Renal cortex interstitium (tissue), 11 donors: ENCODE data around the gene MAMDC4. TPM values are rescaled to one million over a fixed set of nuclear protein-coding genes. Genes with fewer than 3 reads are reported as not detected.
"Not testable (repeated sequence)": the region's sequence is repeated elsewhere in the genome, so short reads cannot be mapped to it uniquely, and the experiment has no call there.

ENCODE experiments used
- DNase-seq, 11 donors: peaks; one replicate each; pipeline ENCODE4 v3.0.0-alpha.2; 2013; ENCODE audit warnings: low read depth in 9 of 11, low spot score in 4 of 11; ENCODE audit errors: extremely low read depth in 1 of 11
- polyA plus RNA-seq, 3 donors: library from polyadenylated mRNA; unstranded; fragments of 120-200 nt; gene quantifications; one replicate each; pipeline ENCODE4 v1.2.1, GENCODE V29; 2013; ENCODE audit not compliant: insufficient read length in 3 of 3

MAMDC4 gene
- polyA plus RNA-seq, 3 donors: 4.8 to 10.9 (median 9.9) TPM

DNA sequence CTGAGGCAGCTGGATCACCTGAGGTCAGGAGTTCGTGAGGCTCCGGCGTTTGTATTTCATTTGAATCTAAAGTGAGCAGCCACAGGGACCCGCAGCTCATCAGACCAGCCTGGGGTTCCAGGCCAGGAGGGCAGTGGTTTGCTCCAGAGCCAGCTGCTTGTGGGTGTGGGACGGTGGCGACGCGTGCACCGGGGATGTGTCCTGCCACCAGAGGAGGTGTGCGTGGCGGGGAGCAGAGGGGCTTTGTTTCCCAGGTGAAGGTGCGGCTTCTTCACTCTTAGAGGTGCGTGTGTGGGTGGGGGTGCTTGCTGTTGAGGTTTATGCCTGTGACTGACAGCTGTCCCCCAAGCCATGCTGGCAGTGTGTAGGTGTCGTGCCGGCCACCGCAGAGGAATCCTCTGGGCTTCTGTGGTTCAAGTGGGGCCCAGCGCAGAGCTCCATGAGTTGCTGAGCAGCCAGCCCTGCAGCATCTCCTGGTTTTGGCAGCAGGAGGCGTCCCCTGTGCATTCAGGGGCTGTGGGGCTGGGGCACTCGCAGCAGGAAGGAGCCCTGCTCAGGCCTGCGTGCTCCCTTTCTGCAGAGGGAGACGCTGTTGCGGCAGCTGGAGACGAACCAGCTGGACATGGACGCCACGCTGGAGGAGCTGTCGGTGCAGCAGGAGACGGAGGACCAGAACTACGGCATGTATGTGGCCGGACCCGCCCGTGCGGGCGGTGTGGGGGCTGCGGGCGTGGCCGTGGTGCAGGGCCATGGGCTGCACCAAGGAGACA lies 16.8 kb upstream of the MAMDC4 start:
- DNase-seq: no peak

DNA sequence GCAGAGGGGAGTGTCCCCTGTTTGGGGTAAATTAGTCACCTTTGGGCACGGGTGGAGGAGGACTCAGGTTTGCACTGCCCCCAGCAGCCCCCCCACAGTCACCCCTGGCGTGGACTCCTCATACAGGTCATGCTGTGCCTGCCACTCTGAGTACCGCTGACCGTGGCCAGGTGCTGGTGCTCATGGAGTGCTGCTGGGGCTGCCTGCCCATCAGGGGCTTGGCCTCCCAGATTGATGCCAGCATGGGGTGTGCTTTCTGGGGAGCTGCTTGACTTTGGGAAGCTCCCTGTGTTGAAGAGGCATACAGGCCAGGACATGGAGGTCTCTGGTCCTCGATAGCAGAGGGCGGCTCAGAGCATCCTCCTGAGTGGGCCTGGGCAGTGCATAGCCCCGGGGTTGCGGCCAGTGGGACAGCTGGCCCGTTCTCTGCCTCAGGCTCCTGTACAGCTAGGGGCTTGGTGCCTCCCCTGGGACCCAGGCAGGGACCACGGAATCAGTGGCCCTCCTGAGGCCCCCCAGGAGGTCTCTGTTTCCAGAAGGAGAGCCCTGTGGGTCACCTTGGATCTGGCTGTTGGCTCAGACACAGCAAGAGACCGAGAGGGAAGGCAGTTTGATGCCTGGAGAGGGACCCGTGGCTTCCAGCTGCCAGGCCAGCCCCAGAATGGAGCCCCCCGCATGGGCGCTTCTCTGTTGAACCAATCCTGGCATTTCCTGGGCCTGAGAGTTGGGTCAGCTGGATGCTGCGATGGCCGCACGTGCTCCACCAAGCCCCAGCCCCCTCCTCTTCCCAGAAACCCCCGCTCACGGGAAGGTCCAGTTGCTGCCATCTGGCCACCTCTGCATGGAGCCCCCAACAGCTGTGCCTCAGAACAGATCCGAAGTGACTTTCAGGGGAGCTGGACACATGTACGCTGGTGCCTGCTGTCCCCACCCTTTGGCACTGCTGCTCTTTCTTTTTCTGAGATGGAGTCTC lies 15.9 kb upstream of the MAMDC4 start:
- no peak for DNase-seq

DNA sequence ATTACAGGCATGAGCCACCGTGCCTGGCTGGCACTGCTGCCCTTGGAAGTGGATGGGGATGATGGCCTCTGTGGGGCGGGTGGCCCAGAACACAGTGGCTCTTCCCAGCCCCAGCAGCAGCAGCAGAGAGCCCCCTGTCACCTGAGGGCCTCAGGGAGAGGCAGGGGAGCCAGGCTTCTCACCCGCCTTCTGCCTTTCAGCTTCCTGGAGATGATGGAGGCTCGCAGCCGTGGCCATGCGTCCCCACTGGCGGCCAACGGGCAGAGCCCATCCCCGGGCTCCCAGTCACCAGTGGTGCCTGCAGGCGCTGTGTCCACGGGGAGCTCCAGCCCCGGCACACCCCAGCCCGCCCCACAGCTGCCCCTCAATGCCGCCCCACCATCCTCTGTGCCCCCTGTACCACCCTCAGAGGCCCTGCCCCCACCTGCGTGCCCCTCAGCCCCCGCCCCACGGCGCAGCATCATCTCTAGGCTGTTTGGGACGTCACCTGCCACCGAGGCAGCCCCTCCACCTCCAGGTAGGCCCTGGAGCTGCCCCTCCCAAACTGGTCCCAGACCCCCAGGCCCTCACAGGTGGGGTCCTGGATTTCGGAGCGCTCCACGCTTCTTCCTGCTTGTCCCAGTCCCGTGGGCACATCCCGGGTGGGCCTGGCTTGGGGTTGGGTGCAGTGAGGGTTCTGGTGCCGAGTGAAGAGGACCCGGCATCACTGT lies 14.8 kb upstream of the MAMDC4 start:
- no peak for DNase-seq

DNA sequence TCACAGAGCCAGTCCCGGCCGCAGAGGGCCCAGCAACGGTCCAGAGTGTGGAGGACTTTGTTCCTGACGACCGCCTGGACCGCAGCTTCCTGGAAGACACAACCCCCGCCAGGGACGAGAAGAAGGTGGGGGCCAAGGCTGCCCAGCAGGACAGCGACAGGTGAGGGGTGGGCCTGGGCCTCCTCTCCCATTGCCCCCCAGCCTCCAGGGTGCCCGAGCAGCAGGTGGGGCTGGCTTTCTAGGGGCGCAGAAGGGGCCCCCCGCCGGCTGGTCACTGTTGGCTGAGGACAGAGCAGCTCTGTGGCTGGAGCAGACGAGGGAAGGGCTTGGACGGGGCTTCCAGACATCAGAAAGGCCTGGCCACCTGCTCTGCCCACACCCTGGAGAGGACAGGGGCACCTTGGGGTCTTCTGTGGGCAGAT lies 14.3 kb upstream of the MAMDC4 start:
- not testable (repeated sequence) for DNase-seq

DNA sequence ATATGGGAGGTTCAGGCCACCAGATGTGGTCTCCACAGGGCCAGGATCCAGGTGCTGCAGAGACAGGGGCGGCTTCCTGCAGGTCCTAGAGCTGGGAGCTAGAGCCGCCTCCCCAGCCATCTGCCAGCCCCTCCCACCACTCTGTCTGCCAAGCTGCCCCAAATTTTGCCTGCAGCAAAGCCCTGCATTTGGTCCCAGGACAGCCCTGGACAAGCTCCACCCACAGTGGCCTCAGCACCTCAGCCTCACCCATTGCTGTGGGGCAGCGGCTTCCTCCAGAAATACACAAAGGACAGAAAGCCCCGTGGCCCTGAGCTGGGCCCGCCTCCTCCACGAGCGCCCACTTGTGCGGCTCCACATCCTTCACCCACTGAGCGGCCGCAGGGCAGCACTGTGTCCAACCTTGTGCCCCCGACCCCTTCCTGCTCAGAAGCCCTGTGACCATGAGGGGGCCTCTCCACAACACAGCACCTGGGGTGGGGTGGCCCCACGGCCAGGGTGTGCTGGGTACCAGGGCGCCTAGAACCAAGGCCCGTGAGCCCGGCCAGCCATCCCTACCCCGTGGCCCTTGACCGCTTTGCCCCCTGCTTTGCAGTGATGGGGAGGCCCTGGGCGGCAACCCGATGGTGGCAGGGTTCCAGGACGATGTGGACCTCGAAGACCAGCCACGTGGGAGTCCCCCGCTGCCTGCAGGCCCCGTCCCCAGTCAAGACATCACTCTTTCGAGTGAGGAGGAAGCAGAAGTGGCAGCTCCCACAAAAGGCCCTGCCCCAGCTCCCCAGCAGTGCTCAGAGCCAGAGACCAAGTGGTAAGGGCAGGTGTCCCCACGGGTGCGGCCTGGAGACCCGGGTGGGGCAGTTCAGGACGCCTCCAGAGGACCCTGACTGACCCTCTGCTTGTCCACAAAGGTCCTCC lies 13.6 kb upstream of the MAMDC4 start:
- no peak for DNase-seq

DNA sequence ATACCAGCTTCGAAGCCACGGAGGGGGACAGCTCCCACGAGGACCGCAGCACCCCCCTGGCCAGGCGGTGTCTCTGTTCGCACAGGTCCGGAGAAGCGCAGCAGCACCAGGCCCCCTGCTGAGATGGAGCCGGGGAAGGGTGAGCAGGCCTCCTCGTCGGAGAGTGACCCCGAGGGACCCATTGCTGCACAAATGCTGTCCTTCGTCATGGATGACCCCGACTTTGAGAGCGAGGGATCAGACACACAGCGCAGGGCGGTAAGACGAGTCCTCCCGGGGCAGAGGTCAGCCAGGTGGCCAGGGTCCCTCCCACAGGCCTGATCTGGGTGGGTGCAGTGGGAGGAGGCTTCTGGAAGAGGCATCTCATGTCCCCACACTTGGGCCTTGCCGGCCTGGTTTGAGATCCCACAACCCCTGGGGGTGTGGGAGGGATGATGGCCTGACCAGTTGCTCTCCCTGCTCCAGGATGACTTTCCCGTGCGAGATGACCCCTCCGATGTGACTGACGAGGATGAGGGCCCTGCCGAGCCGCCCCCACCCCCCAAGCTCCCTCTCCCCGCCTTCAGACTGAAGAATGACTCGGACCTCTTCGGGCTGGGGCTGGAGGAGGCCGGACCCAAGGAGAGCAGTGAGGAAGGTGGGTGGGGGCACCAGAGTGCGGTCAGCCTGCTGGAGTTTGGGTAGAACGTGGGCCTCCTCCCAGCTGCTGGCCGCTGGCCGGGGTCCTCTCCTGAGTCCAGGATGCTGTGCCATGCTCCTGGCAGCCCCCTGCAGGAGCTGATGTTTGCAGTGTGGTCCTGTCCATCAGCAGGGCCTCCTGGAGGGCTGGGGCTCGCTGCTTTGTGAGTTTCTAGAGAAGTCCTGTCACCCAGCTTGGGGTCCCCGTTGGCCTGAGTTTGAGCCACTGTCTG lies 12.7 kb upstream of the MAMDC4 start:
- no peak for DNase-seq

DNA sequence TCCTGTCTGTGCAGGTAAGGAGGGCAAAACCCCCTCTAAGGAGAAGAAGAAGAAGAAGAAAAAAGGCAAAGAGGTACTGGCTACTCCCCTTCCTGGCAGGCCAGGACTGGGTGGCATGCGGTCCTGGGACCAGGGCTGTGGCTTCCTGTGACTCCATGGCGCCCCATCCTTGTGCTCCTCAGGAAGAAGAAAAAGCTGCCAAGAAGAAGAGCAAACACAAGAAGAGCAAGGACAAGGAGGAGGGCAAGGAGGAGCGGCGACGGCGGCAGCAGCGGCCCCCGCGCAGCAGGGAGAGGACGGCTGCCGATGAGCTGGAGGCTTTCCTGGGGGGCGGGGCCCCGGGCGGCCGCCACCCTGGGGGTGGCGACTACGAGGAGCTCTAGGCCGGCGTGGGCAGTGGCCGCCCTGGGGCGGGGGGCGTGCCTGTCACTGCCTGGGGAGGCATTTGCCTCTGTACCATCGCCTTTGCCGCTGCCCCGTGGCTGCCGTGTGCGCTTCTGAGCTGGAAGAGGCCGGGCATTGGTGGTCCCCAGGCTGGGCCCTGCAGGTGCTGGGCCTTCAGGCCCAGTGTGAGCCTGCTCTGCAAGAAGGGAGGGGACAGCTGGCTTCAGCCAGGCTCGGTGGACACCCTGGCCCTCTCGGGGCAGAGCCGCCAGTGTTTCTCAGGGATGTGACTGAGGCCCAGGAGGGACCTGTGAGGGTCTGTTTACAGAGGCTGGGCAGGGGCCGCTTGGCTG lies 11.8 kb upstream of the MAMDC4 start:
- no peak for DNase-seq

DNA sequence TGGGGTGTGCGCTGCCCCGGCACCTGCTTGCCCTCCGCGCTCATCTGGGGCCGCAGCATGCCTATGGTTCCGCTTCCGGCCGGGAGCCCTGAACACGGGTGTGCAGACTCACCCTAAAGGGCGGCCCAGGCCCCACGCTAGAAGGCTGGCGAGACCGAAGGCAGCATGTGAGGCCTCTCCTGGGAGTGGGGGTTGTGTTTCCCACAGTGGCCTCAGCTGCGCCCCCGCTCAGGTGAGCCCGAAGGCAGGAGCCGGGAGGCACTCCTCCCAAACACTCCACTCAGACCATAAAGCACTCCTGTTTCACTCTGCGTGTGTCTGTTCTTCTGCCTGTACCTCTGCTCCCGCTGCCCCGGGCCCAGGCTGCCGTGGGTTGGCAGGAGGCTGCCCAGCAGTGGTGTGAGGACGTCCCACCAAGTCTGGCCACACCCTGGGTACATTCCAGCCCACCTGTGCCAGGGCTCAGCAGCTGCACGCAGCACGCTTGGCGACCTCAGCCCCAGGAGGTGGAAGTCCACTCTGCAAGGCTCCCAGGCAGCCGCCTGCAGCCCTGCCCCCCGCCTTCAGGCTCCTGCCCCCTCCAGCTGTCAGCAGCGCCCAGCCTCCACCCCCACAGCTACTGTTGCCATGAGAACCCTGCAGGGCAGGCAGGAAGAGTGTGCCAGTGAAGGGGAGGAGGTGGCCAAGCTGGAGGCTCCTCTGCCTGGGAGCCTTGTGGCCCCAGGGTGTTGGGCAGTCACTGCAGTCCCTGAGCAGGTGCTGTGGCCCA lies 11.1 kb upstream of the MAMDC4 start:
- peak in 3 of 11 donors; percentile 50 to 59 (median 51) for DNase-seq

DNA sequence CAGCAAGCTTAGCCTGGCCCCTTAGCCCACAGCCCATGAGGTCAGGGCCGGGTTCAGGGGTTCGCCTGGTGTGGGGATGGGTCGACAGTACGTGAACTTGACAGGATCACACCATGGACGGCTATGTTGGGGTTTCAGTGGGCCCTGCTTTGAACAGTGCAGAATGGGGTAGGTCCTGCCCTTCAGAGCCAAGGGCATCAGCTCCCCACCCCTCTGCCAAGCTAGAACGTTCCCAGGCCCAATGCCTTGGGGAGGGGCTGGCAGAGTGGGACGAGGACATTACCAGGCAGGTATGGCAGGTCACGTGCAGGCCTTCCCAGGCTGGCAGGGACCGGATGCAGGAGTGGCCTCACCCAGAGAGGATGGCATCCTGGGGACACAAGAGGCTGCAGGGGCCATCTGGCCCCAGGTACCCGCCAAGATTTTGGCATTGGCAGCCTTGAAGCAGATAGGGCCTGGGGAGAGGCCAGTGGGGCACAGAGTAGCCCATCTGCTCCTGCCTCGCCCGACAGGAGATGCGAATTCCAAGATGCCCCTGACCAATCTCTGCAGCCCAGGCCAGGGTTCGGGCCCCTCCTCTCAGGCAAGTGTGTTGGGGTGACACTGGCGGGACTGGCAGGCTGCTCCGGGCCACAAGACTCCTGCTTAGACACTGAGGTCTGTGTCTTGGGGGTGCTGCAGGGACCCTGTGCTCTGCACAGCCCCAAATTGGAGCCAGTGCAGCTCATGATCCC lies 10.3 kb upstream of the MAMDC4 start:
- DNase-seq: not testable (repeated sequence)

DNA sequence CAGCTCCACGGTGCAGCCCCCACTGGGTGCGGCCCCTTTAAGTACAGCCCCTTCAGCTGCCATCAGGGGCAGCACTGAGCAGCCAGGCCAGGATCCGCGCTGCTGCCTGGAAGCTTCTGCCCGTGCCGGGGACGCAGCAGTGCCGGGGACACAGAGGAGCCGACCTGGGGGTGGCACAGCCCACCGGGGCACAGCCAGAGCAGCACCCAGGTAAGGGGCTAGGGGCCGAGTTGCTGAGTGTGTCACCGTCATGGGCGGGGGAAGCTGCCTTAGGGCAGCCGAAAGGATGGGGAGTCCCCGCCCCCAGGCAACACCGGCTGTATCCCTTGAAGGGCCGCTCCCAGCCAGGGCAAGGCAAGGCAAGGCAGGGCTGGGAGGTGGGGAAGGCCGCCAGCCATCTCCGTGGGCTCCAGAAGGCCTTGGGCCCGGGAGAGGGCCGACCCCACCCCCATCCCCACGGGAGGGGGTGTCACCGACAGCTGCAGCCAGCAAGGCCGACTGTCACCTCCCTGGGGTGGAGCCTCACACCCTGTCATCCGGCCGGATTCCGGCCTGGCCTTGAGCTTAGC lies 9.7 kb upstream of the MAMDC4 start, which contains the start of gene AJM1:
TSS of gene AJM1 (plus strand) at position 99 of the 569 bp plus-strand sequence. CDS start 1,937 bp downstream, outside the sequence.
- DNase-seq: peak in 5 of 11 donors; percentile 61 to 69 (median 66)

DNA sequence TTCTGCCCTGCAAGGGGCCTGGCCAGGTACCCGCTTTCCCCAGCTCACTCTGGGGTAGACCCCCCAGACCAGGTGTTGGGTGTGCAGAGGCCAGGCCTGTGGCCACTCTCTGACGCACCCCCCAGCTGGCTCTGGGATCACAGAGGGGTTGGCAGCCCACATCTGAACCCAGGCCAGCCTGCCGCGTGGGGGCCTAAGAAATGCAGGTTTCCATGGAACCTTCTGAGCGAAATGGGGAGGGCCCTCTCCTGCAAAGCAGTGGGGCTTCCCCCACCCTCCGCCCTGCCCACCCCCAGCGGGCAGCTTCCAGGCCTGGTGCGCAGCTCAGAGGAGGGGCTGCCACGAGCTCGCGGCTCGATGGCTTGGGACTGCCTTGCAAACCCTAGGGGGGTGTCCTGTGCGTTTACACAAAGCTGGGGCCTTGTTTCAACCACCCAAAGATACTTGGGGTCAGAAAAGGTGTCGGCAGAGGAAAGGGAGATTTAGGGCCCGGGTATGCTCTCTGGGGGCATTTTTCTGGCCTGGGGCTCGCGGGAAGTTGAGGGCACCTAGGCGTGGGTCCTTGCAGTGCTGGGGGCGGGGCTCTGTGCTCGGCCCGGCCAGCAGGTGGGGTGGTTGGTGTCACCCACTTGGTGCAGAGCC lies 8.9 kb upstream of the MAMDC4 start:
- not testable (repeated sequence) for DNase-seq

DNA sequence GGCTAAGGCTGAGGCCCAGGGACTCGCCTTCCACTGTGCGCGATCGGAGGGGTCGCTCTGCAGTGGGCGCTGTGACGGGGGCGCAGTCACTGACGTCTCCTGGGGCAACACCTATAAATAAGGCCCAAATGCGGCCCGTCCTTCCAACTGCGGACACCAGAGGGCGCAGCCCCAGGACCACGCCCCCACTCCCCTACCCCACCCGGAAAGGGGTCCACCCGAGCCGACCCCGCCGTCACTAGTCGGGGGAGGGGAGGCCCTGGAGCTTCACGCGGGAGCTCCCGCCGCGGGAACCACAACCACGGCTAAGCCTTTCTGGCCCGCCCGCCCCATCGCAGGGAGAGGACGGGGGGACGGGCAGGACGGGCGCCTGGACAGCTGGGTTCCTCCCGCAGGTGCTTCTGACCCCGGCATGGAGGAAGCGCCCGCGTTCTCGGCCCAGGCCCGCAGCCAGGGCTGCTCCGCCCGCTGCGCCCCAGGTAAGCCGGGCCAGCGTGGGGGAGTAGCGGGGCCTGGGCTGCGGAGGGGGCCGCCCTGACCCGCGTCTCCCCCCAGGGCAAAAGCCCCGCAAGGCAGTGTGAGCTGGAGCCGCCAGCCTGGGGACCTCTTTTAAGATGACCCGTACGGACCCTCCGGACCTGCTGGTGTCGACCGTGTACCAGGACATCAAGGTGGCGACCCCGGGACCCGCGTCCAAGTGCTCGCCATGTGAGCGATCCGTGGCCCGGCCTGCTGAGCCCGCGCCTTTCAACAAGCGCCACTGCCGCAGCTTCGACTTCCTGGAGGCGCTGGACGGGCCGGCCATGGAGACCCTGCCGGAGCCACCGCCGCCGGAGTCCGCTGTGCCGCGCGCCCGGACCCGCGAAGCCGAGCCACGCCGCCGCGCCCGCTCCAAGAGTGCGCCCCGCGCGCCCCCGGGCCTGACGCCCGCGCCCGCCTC lies 8.1 kb upstream of the MAMDC4 start:
- not testable (repeated sequence) for DNase-seq

DNA sequence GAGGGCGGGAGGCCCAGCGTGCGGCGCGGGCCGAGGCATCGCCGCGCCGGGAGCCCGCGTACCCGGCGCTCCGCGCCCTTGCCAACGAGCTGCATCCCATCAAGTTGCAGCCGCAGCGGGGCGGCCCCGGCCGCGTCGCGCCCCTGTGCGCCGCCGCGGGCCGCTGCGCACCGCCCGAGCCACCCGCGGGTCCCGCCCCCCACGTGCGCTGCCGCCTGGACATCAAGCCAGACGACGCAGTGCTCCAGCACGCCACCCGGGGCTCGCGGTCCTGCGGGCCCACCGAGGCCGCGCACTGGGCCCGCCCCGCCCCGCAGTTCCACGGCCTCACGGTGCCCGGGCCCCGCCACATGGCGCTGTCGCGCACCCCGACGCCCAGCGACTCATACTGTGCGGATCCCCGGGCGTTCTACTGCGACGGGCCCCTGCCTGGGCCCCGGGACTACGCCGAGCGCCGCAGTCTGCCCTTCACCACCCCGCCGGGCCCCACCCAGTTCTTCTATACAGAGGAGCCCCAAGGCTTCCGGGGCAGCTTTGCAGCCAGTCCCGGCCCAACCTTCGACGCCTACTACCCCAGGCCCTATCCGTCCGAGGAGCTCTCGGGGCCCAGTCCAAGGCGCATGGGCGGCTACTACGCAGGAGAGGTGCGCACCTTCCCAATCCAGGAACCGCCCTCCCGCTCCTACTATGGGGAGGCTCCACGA lies 7.2 kb upstream of the MAMDC4 start:
- DNase-seq: no peak
